Trophoblast cell (in vitro differentiated cells and primary cell): Measurements from ENCODE around the gene CXCL3.

Experiments used
- DNase-seq, 2 donors: peaks; one replicate each; pipeline ENCODE4 v3.0.0-alpha.2; 2016
- H2AFZ ChIP-seq: 2 replicates; pipeline ENCODE4 v1.6.1; 2013; ENCODE audit warnings: low read length, moderate library complexity, mild to moderate bottlenecking; ENCODE audit not compliant: insufficient read depth, poor library complexity
- H2AK5ac ChIP-seq: 2 replicates; pipeline ENCODE4 v1.6.1; 2013; ENCODE audit warnings: mild to moderate bottlenecking, low read length
- H2BK120ac ChIP-seq: 2 replicates; pipeline ENCODE4 v1.6.1; 2013; ENCODE audit warnings: low read length, mild to moderate bottlenecking, moderate library complexity; ENCODE audit not compliant: insufficient read depth, poor library complexity
- H2BK12ac ChIP-seq: 2 replicates; pipeline ENCODE4 v1.6.1; 2013; ENCODE audit warnings: mild to moderate bottlenecking, low read length, moderate library complexity
- H2BK5ac ChIP-seq: 2 replicates; pipeline ENCODE4 v1.6.1; 2013; ENCODE audit warnings: low read length, low read depth, moderate library complexity, mild to moderate bottlenecking; ENCODE audit not compliant: poor library complexity
- H3K14ac ChIP-seq: 2 replicates; pipeline ENCODE4 v1.6.1; 2013; ENCODE audit warnings: mild to moderate bottlenecking, low read length
- H3K18ac ChIP-seq: 2 replicates; pipeline ENCODE4 v1.6.1; 2013; ENCODE audit warnings: mild to moderate bottlenecking, low read length
- H3K23ac ChIP-seq: 2 replicates; pipeline ENCODE4 v1.6.1; 2013; ENCODE audit warnings: low read length
- H3K27ac ChIP-seq: 2 replicates; pipeline ENCODE4 v1.5.1; 2013; ENCODE audit warnings: low read depth, mild to moderate bottlenecking, inconsistent platforms, low read length, moderate library complexity
- H3K27me3 ChIP-seq: 2 replicates; pipeline ENCODE4 v1.6.1; 2013; ENCODE audit warnings: inconsistent platforms, mild to moderate bottlenecking, low read length, moderate library complexity; ENCODE audit not compliant: insufficient read depth
- H3K36me3 ChIP-seq, 2 experiments: 1 replicate in 1 of 2; 2 replicates in 1 of 2; pipeline ENCODE4 v1.6.1; 2013; ENCODE audit warnings: low read length in 2 of 2, mild to moderate bottlenecking in 2 of 2, moderate library complexity in 1 of 2; ENCODE audit not compliant: insufficient read depth in 2 of 2, control insufficient read depth in 1 of 2
- H3K4ac ChIP-seq: 2 replicates; pipeline ENCODE4 v1.6.1; 2013; ENCODE audit warnings: low read depth, mild to moderate bottlenecking, low read length, moderate library complexity
- H3K4me1 ChIP-seq, 2 experiments: 1 replicate in 1 of 2; 2 replicates in 1 of 2; pipeline ENCODE4 v1.6.1; 2013; ENCODE audit warnings: low read length in 2 of 2, mild to moderate bottlenecking in 2 of 2, moderate library complexity in 1 of 2; ENCODE audit not compliant: insufficient read depth in 2 of 2, control insufficient read depth in 1 of 2
- H3K4me2 ChIP-seq: 2 replicates; pipeline ENCODE4 v1.6.1; 2013; ENCODE audit warnings: inconsistent platforms, mild to moderate bottlenecking, low read length, moderate library complexity
- H3K4me3 ChIP-seq: 2 replicates; pipeline ENCODE4 v1.5.1; 2013; ENCODE audit warnings: mild to moderate bottlenecking, low read depth, low read length, inconsistent platforms
- H3K79me1 ChIP-seq: one replicate; pipeline ENCODE4 v1.6.1; 2013; ENCODE audit warnings: low read length
- H3K79me2 ChIP-seq: 2 replicates; pipeline ENCODE4 v1.6.1; 2013; ENCODE audit warnings: low read length, mild to moderate bottlenecking; ENCODE audit not compliant: control insufficient read depth, insufficient read depth, poor library complexity
- H3K9ac ChIP-seq: 2 replicates; pipeline ENCODE4 v1.6.1; 2013; ENCODE audit warnings: mild to moderate bottlenecking, low read length
- H3K9me3 ChIP-seq: 2 replicates; pipeline ENCODE4 v1.6.1; 2013; ENCODE audit warnings: low read depth, mild to moderate bottlenecking, control low read depth, inconsistent platforms, low read length; ENCODE audit not compliant: insufficient read depth
- H4K12ac ChIP-seq: 2 replicates; pipeline ENCODE4 v1.6.1; 2013; ENCODE audit warnings: low read depth, mild to moderate bottlenecking, low read length, moderate library complexity
- H4K8ac ChIP-seq: 2 replicates; pipeline ENCODE4 v1.6.1; 2013; ENCODE audit warnings: low read depth, mild to moderate bottlenecking, low read length, moderate library complexity
- H4K91ac ChIP-seq: one replicate; pipeline ENCODE4 v1.6.1; 2013; ENCODE audit warnings: low read depth, mild to moderate bottlenecking, low read length, moderate library complexity
- WGBS: extraction: QIAGEN DNeasy Blood & Tissue Kit; methylation state at CpG from one replicate; pipeline ENCODE4 v1.1.7; 2013; ENCODE audit warnings: missing lambda C conversion rate; ENCODE audit not compliant: insufficient read length, insufficient coverage; ENCODE audit errors: extremely low coverage; 5-methylcytosine and 5-hydroxymethylcytosine counted together

The CXCL3 gene

DNA sequence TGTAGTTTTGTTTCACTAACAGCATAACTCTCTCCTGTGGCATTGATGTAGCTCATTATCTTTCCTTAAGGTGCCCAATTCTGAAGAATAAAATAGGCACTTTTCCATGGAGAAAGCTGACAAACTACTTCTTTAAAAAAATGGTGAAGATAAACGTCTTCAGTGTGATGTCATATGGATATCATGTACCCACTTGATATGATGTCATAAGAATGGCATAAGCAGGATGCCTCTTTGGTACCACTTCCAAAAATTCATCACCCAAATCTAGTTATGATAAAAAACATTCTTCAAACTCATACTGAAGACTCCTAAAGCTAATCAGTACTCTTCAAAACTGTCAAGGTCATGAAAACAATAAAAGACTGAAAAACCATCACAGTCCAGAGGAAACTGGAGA lies 2.9 kb upstream of the CXCL3 start:
- Histone ChIP-seq H3K36me3 (no peaks in the 10 kb centered on the region), H3K23ac (no peak overlapping the region), H2BK5ac (no peak overlapping the region), H2BK12ac (no peak overlapping the region), H3K79me2 (no peaks in the 10 kb centered on the region), H4K91ac (no peak overlapping the region), H3K4me3 (no peak overlapping the region), H2AFZ (no peak overlapping the region), H2BK120ac (no peak overlapping the region), H3K4me2 (no peak overlapping the region), H2AK5ac (no peak overlapping the region), H3K79me1 (peaks cover 2% of the 10 kb centered on the region), H3K9ac (no peak overlapping the region), H4K12ac (no peak overlapping the region), H3K18ac (no peak overlapping the region), H3K27ac (no peak overlapping the region), H4K8ac (no peak overlapping the region), H3K4ac (no peak overlapping the region), H3K27me3 (no peaks in the 10 kb centered on the region), H3K14ac (no peak overlapping the region), H3K9me3 (no peaks in the 10 kb centered on the region), H3K4me1 (peaks cover 0 to 3% of the 10 kb centered on the region in 2 experiments)
- no peak for DNase-seq
- no CpG with 5 or more reads among the region's 1 CpG for WGBS

DNA sequence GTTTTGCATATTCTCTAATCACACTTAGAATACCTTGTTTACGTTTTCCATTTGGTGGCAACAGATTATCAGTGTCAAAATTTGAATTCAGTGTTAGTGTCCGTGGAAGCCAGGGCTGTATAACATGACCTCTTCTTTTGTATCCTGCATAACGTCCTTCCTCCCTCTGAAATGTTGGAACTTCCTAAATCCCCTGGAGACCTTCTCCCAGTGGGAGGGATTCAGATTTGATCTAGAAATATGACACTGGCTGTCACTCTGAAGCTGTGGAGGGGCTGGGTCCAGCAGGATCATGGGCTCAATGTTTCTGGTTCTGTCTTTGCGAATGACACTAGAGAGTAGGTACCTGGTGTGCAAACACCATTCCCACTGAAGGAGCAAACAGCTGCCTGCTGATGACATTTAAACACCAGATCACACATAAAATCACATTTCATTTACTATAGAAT lies 850 bp upstream of the CXCL3 start:
- Histone ChIP-seq H3K4me3 (no peak overlapping the region), H3K9ac (no peak overlapping the region), H3K36me3 (no peaks in the 10 kb centered on the region), H3K79me1 (peaks cover 2% of the 10 kb centered on the region), H3K18ac (no peak overlapping the region), H3K23ac (no peak overlapping the region), H3K27me3 (no peaks in the 10 kb centered on the region), H2AK5ac (no peak overlapping the region), H2BK120ac (no peak overlapping the region), H3K4ac (no peak overlapping the region), H2BK12ac (no peak overlapping the region), H3K4me2 (peak overlapping the region; percentile 98), H4K8ac (no peak overlapping the region), H3K27ac (no peak overlapping the region), H2BK5ac (no peak overlapping the region), H4K91ac (no peak overlapping the region), H3K79me2 (no peaks in the 10 kb centered on the region), H2AFZ (no peak overlapping the region), H3K14ac (no peak overlapping the region), H4K12ac (no peak overlapping the region), H3K4me1 (peaks cover 0 to 3% of the 10 kb centered on the region in 2 experiments), H3K9me3 (no peaks in the 10 kb centered on the region)
- WGBS, result no CpG with 5 or more reads among the region's 4 CpGs
- DNase-seq, result no peak

DNA sequence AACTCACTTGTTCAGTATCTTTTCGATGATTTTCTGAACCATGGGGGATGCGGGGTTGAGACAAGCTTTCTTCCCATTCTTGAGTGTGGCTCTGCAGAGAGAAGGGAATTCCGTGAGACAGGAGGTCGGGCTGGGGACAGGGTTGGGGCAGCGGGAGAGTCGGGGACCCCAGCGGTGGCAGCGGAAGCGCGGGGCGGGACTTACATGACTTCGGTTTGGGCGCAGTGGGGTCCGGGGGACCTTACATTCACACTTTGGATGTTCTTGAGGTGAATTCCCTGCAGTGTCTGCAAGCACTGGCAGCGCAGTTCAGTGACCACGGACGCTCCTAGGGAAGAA lies 434 bp downstream of the CXCL3 start:
- Histone ChIP-seq H4K91ac (no peak overlapping the region), H3K4ac (no peak overlapping the region), H3K18ac (no peak overlapping the region), H2AK5ac (no peak overlapping the region), H3K27ac (no peak overlapping the region), H3K23ac (no peak overlapping the region), H3K9ac (no peak overlapping the region), H3K4me3 (peak overlapping the region; percentile 92), H3K27me3 (no peaks in the 10 kb centered on the region), H3K79me2 (no peaks in the 10 kb centered on the region), H3K4me2 (peak overlapping the region; percentile 98), H3K9me3 (no peaks in the 10 kb centered on the region), H2AFZ (peak overlapping the region; percentile 15), H2BK5ac (no peak overlapping the region), H3K79me1 (peaks cover 2% of the 10 kb centered on the region), H2BK120ac (no peak overlapping the region), H3K4me1 (peaks cover 0 to 3% of the 10 kb centered on the region in 2 experiments), H3K36me3 (no peaks in the 10 kb centered on the region), H3K14ac (no peak overlapping the region), H4K12ac (no peak overlapping the region), H4K8ac (no peak overlapping the region), H2BK12ac (no peak overlapping the region)
- WGBS, result no CpG with 5 or more reads among the region's 17 CpGs
- DNase-seq, result peak in 1 of 2 donors; percentile 13

DNA sequence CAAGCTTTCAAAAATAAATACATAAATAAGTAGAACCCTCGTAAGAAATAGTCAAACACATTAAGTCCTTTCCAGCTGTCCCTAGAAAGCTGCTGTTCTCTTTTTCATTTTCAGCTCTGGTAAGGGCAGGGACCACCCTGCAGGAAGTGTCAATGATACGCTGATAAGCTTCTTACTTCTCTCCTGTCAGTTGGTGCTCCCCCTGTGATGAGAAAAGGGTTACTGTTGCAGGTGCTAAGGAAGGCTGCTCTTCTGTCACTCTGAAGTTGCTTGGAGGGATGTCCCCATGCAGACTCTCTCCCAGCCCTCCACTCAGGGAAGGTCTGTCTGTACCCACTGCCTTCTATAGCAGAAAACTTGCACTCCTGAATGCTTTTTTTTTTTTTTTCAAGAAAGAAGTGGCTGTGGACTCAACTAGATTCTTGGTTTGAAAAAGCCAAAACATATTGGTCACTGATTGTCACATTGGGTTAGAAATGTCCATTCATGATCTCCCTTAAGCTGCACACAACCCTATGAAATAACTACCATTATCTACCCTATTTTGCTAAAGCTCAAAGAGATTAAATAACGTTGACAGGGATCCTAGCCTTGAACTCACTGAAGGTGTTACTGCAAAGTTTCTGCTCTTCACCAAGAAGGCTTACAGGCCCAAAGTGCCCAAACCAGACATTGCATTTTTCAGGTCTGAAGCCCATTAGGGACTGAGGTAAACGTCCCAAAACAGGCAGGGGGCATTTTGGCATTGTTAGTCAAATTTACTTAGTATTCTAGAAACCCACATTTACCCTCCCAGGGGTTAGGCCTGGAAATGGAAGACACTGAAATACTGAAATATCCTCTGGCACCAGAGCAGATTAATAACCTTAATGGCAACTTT lies 1.2 kb downstream of the CXCL3 start:
- Histone ChIP-seq H2BK5ac (no peak overlapping the region), H4K8ac (no peak overlapping the region), H3K14ac (no peak overlapping the region), H2BK120ac (no peak overlapping the region), H3K4me1 (peaks cover 0 to 3% of the 10 kb centered on the region in 2 experiments), H3K4ac (no peak overlapping the region), H3K4me3 (no peak overlapping the region), H3K27me3 (no peaks in the 10 kb centered on the region), H3K79me1 (peaks cover 2% of the 10 kb centered on the region), H3K27ac (no peak overlapping the region), H3K9me3 (no peaks in the 10 kb centered on the region), H2BK12ac (no peak overlapping the region), H3K18ac (no peak overlapping the region), H3K36me3 (no peaks in the 10 kb centered on the region), H4K12ac (no peak overlapping the region), H3K9ac (no peak overlapping the region), H3K79me2 (no peaks in the 10 kb centered on the region), H4K91ac (no peak overlapping the region), H3K4me2 (no peak overlapping the region), H3K23ac (no peak overlapping the region), H2AFZ (no peak overlapping the region), H2AK5ac (no peak overlapping the region)
- WGBS, result no CpG with 5 or more reads among the region's 4 CpGs
- no peak for DNase-seq
